CD4-positive, alpha-beta T cell (primary cell): ENCODE results near the gene TES. TPM values are rescaled to one million over a fixed set of nuclear protein-coding genes. Genes with fewer than 3 reads are reported as not detected.

Source experiments
- ATAC-seq: fragments of 200-7000 bp; cut with Tn5 transposase; one replicate; pipeline ENCODE4 v1.10.0; 2022; ENCODE audit warnings: mild to moderate bottlenecking; ENCODE audit not compliant: poor library complexity
- CTCF ChIA-PET: fragments of 350-600 bp; sonication (Branson Sonifier 250); formaldehyde crosslinking; loops from one replicate; lab custom pipeline; 2021; ENCODE audit warnings: antibody characterized with exemption, inconsistent platforms; lab: Charles Lee
- POLR2A ChIA-PET: fragments of 350-600 bp; sonication (Branson Sonifier 250); formaldehyde crosslinking; loops from one replicate; lab custom pipeline; 2021; ENCODE audit warnings: antibody characterized with exemption, inconsistent platforms; lab: Charles Lee
- DNase-seq, 14 experiments: peaks; one replicate each; pipeline ENCODE4 v3.0.0-alpha.2; 2013 to 2020; ENCODE audit warnings: mixed read lengths in 2 of 14
- H3K27ac ChIP-seq, 2 donors: one replicate each; pipeline versions ENCODE4 v1.5.1 to v1.7.0; 2013; ENCODE audit warnings: low read length in 2 of 2, low read depth in 1 of 2, mild to moderate bottlenecking in 1 of 2
- H3K27me3 ChIP-seq, 2 experiments: 1 replicate in 1 of 2; 2 replicates in 1 of 2; pipeline versions ENCODE4 v1.6.1 to v1.7.0; 2013; ENCODE audit warnings: low read length in 2 of 2, control low read depth in 1 of 2, mild to moderate bottlenecking in 1 of 2, moderate library complexity in 1 of 2; ENCODE audit not compliant: insufficient read depth in 2 of 2, control insufficient read depth in 1 of 2
- H3K36me3 ChIP-seq: one replicate; pipeline ENCODE4 v1.6.1; 2013; ENCODE audit warnings: low read length, control low read depth; ENCODE audit not compliant: insufficient read depth
- H3K4me1 ChIP-seq: one replicate; pipeline ENCODE4 v1.6.1; 2013; ENCODE audit warnings: low read length, control low read depth; ENCODE audit not compliant: insufficient read depth
- H3K4me3 ChIP-seq: one replicate; pipeline ENCODE4 v1.5.1; 2013; ENCODE audit warnings: mild to moderate bottlenecking, low read length, moderate library complexity
- H3K9me3 ChIP-seq, 2 experiments: 1 replicate in 1 of 2; 2 replicates in 1 of 2; pipeline versions ENCODE4 v1.6.1 to v1.7.0; 2013; ENCODE audit warnings: low read length in 2 of 2, mild to moderate bottlenecking in 2 of 2, control low read depth in 1 of 2, moderate library complexity in 1 of 2; ENCODE audit not compliant: control insufficient read depth in 1 of 2, insufficient read depth in 1 of 2
- H3K27ac Mint-ChIP-seq: one replicate; pipeline ENCODE4 v1.8.0; 2020; ENCODE audit warnings: mixed read lengths
- H3K27me3 Mint-ChIP-seq: one replicate; pipeline ENCODE4 v1.8.0; 2021; ENCODE audit warnings: mixed read lengths
- H3K36me3 Mint-ChIP-seq: one replicate; pipeline ENCODE4 v1.8.0; 2021; ENCODE audit warnings: low read depth, mixed read lengths
- H3K4me1 Mint-ChIP-seq: one replicate; pipeline ENCODE4 v1.8.0; 2021; ENCODE audit warnings: low read depth, mixed read lengths
- H3K4me3 Mint-ChIP-seq: one replicate; pipeline ENCODE4 v1.8.0; 2020; ENCODE audit warnings: mild to moderate bottlenecking, mixed read lengths
- H3K9me3 Mint-ChIP-seq: one replicate; pipeline ENCODE4 v1.8.0; 2020; ENCODE audit warnings: mixed read lengths
- CTCF ChIP-seq: fragments of 200-600 bp; IDR thresholded peaks from one replicate; pipeline ENCODE4 v1.8.0; 2022; ENCODE audit warnings: antibody characterized with exemption, mild to moderate bottlenecking
- intact Hi-C, 2 experiments: fragments of 100-400 bp; cut with DNase I in 1 of 2; cut with micrococcal nuclease in 1 of 2; formaldehyde crosslinking; loops; one replicate each; pipeline versions ENCODE4 v1.15.1 to v1.9.0; 2023 to 2025; cut with DNase I, micrococcal nuclease
- total RNA-seq, 174 experiments: library from RNA in 2 of 174; stranded (reverse) in 2 of 174; gene quantifications; one replicate each; pipeline ENCODE4 v1.2.3 and lab custom pipeline; 2021 to 2026

The TES gene
- total RNA-seq, 2 experiments from 2014 or later = 114 to 120 TPM

GRCh38 chr7:116259871-116260440 is 49.6 kb downstream of the TES start:
- intact Hi-C loops = loop anchor here (2.0 to 5.0 kb wide), 3 partner anchors 267 to 331 kb away; partner anchors contain the start of gene CAV1 (in 1 of the 2)
- ATAC-seq = no peak
- no peak for DNase-seq
- POLR2A ChIA-PET = interaction anchor here (1.2 kb wide), 1 partner anchor 22 kb away, joined by 3 read pairs; no protein-coding TSS in a partner anchor
- Histone ChIP-seq H3K27me3 (no peaks in the 10 kb centered on the region), H3K27ac (no peak overlapping the region), H3K9me3 (no peaks in the 10 kb centered on the region), H3K4me3 (no peak overlapping the region), H3K36me3 (peaks cover 22% of the 10 kb centered on the region), H3K4me1 (no peaks in the 10 kb centered on the region)
- peaks cover 13% of the 10 kb centered on the region for H3K4me1 Mint-ChIP-seq
- H3K27me3 Mint-ChIP-seq = no peaks in the 10 kb centered on the region
- peak overlapping the region; percentile 61 for H3K27ac Mint-ChIP-seq
- TF ChIP-seq CTCF = no peak
- no peaks in the 10 kb centered on the region for H3K9me3 Mint-ChIP-seq
- peaks cover 40% of the 10 kb centered on the region for H3K36me3 Mint-ChIP-seq
- no peak overlapping the region for H3K4me3 Mint-ChIP-seq
- CTCF ChIA-PET = interaction anchor here (1.2 to 2.7 kb wide), 7 partner anchors 8 to 329 kb away, joined by 3 to 12 read pairs (median 7); no protein-coding TSS in a partner anchor

- H3K4me1 Mint-ChIP-seq = peaks cover 11% of the 10 kb centered on the region
- Histone ChIP-seq H3K9me3 (no peaks in the 10 kb centered on the region), H3K36me3 (peaks cover 16% of the 10 kb centered on the region), H3K27me3 (no peaks in the 10 kb centered on the region), H3K4me3 (no peak overlapping the region), H3K4me1 (no peaks in the 10 kb centered on the region), H3K27ac (no peak overlapping the region)
- intact Hi-C loops = loop anchor here in 1 of 2 experiments (5.0 kb wide), 1 partner anchor 265 kb away; the partner anchor contains the start of gene CAV1
- ChIA-PET POLR2A (no interaction called here), CTCF (no interaction called here)
- DNase-seq = no peak
- no peak for TF ChIP-seq CTCF
- no peak overlapping the region for H3K4me3 Mint-ChIP-seq
- ATAC-seq = no peak
- H3K27me3 Mint-ChIP-seq = peaks cover 12% of the 10 kb centered on the region
- no peak overlapping the region for H3K27ac Mint-ChIP-seq
- H3K9me3 Mint-ChIP-seq = no peaks in the 10 kb centered on the region
- peaks cover 20% of the 10 kb centered on the region for H3K36me3 Mint-ChIP-seq
Measured at GRCh38 chr7:116261904-116262303, 51.6 kb downstream of the TES start.

- CTCF ChIA-PET = no interaction called here
- peaks cover 0 to 4% of the 10 kb centered on the region in 2 experiments for H3K27me3 ChIP-seq
- H3K27ac Mint-ChIP-seq = no peak overlapping the region
- peaks cover 26% of the 10 kb centered on the region for H3K27me3 Mint-ChIP-seq
- ATAC-seq = no peak
- no peaks in the 10 kb centered on the region for H3K4me1 Mint-ChIP-seq
- no peak overlapping the region for H3K4me3 Mint-ChIP-seq
- no peaks in the 10 kb centered on the region for H3K4me1 ChIP-seq
- no peak for TF ChIP-seq CTCF
- no peak overlapping the region for H3K27ac ChIP-seq
- POLR2A ChIA-PET = no interaction called here
- H3K9me3 ChIP-seq = no peaks in the 10 kb centered on the region
- H3K4me3 ChIP-seq = no peak overlapping the region
- no peaks in the 10 kb centered on the region for H3K9me3 Mint-ChIP-seq
- H3K36me3 Mint-ChIP-seq = no peaks in the 10 kb centered on the region
- DNase-seq = no peak
- no peaks in the 10 kb centered on the region for H3K36me3 ChIP-seq
- intact Hi-C loops = no loop called here
Measured at GRCh38 chr7:116265881-116266280, 55.5 kb downstream of the TES start.
